Stimulated activated effector memory CD8-positive, alpha-beta T cell treated with anti-CD3 and anti-CD28 coated beads, Interleukin-12 subunit alpha, Interleukin-12 subunit beta, amount 100 ng/mL, for 72 hours (primary cell): ENCODE measurements around the gene TP63.

Experiments
- ATAC-seq: fragments of 150-1000 bp; cut with Tn5 transposase; 2 replicates; pipeline ENCODE4 v1.10.0; 2021
- DNase-seq, 2 donors: peaks; one replicate each; pipeline ENCODE4 v3.0.0; 2021 to 2022; ENCODE audit warnings: low spot score in 2 of 2
- H3K27ac Mint-ChIP-seq: one replicate; pipeline ENCODE4 v1.8.0; 2022; ENCODE audit warnings: mild to moderate bottlenecking, mixed read lengths
- H3K36me3 Mint-ChIP-seq: one replicate; pipeline ENCODE4 v1.8.0; 2022; ENCODE audit warnings: mild to moderate bottlenecking, mixed read lengths
- H3K4me1 Mint-ChIP-seq: one replicate; pipeline ENCODE4 v1.8.0; 2022; ENCODE audit warnings: mixed read lengths
- H3K4me3 Mint-ChIP-seq: one replicate; pipeline ENCODE4 v1.8.0; 2022; ENCODE audit warnings: mild to moderate bottlenecking, mixed read lengths
- H3K9me3 Mint-ChIP-seq: one replicate; pipeline ENCODE4 v1.8.0; 2022; ENCODE audit warnings: mixed read lengths

TP63 gene

GRCh38 chr3:189812806-189813465 is 181.7 kb downstream of the TP63 start:
- no peaks in the 10 kb centered on the region for H3K36me3 Mint-ChIP-seq
- no peaks in the 10 kb centered on the region for H3K4me1 Mint-ChIP-seq
- DNase-seq, result no peak
- H3K27ac Mint-ChIP-seq, result no peak overlapping the region
- H3K9me3 Mint-ChIP-seq, result no peaks in the 10 kb centered on the region
- ATAC-seq, result no peak
- H3K4me3 Mint-ChIP-seq, result no peak overlapping the region

- DNase-seq, result no peak
- no peak overlapping the region for H3K4me3 Mint-ChIP-seq
- H3K9me3 Mint-ChIP-seq, result no peaks in the 10 kb centered on the region
- H3K27ac Mint-ChIP-seq, result no peak overlapping the region
- no peak for ATAC-seq
- no peaks in the 10 kb centered on the region for H3K4me1 Mint-ChIP-seq
- no peaks in the 10 kb centered on the region for H3K36me3 Mint-ChIP-seq
These were observed 182.6 kb downstream of the TP63 start for GRCh38 chr3:189813647-189814240.

- DNase-seq, result no peak
- Mint-ChIP-seq H3K36me3 (no peaks in the 10 kb centered on the region), H3K4me1 (no peaks in the 10 kb centered on the region), H3K27ac (no peak overlapping the region), H3K4me3 (no peak overlapping the region), H3K9me3 (no peaks in the 10 kb centered on the region)
- ATAC-seq, result no peak
These were observed 189.2 kb downstream of the TP63 start for GRCh38 chr3:189820365-189820720.

- H3K27ac Mint-ChIP-seq, result no peak overlapping the region
- H3K4me1 Mint-ChIP-seq, result no peaks in the 10 kb centered on the region
- H3K9me3 Mint-ChIP-seq, result no peaks in the 10 kb centered on the region
- DNase-seq (no peak), ATAC-seq (no peak)
- H3K4me3 Mint-ChIP-seq, result no peak overlapping the region
- no peaks in the 10 kb centered on the region for H3K36me3 Mint-ChIP-seq
These were observed 190.1 kb downstream of the TP63 start for GRCh38 chr3:189821262-189821661.

GRCh38 chr3:189822726-189823125 is 191.5 kb downstream of the TP63 start:
- DNase-seq (no peak), ATAC-seq (peak; percentile 37)
- H3K4me3 Mint-ChIP-seq, result no peak overlapping the region
- no peaks in the 10 kb centered on the region for H3K36me3 Mint-ChIP-seq
- H3K9me3 Mint-ChIP-seq, result no peaks in the 10 kb centered on the region
- no peak overlapping the region for H3K27ac Mint-ChIP-seq
- H3K4me1 Mint-ChIP-seq, result no peaks in the 10 kb centered on the region

- DNase-seq, result no peak
These were observed 193.6 kb downstream of the TP63 start for GRCh38 chr3:189824629-189825312.

GRCh38 chr3:189826566-189826965 is 195.4 kb downstream of the TP63 start:
- Mint-ChIP-seq H3K4me3 (no peak overlapping the region), H3K36me3 (no peaks in the 10 kb centered on the region), H3K4me1 (no peaks in the 10 kb centered on the region), H3K9me3 (no peaks in the 10 kb centered on the region), H3K27ac (no peak overlapping the region)
- DNase-seq, result no peak
- ATAC-seq, result no peak

More at GRCh38 chr3:189824629-189825312, 193.6 kb downstream of the TP63 start:
- Mint-ChIP-seq H3K4me1 (no peaks in the 10 kb centered on the region), H3K9me3 (no peaks in the 10 kb centered on the region), H3K27ac (no peak overlapping the region), H3K4me3 (no peak overlapping the region), H3K36me3 (no peaks in the 10 kb centered on the region)
- peak; percentile 44 for ATAC-seq

- no peak overlapping the region for H3K4me3 Mint-ChIP-seq
- no peaks in the 10 kb centered on the region for H3K36me3 Mint-ChIP-seq
- ATAC-seq (no peak), DNase-seq (no peak)
- no peak overlapping the region for H3K27ac Mint-ChIP-seq
- no peaks in the 10 kb centered on the region for H3K9me3 Mint-ChIP-seq
- no peaks in the 10 kb centered on the region for H3K4me1 Mint-ChIP-seq
These were observed 195.9 kb downstream of the TP63 start for GRCh38 chr3:189827108-189827507.

- no peaks in the 10 kb centered on the region for H3K4me1 Mint-ChIP-seq
- no peaks in the 10 kb centered on the region for H3K36me3 Mint-ChIP-seq
- DNase-seq, result no peak
- H3K27ac Mint-ChIP-seq, result no peak overlapping the region
- no peak for ATAC-seq
- H3K4me3 Mint-ChIP-seq, result no peak overlapping the region
- no peaks in the 10 kb centered on the region for H3K9me3 Mint-ChIP-seq
These were observed 199.2 kb downstream of the TP63 start for GRCh38 chr3:189830401-189830800.

GRCh38 chr3:189833266-189833665 is 202.1 kb downstream of the TP63 start:
- Mint-ChIP-seq H3K36me3 (no peaks in the 10 kb centered on the region), H3K4me3 (no peak overlapping the region), H3K27ac (no peak overlapping the region), H3K4me1 (no peaks in the 10 kb centered on the region), H3K9me3 (no peaks in the 10 kb centered on the region)
- ATAC-seq, result no peak
- DNase-seq, result no peak

GRCh38 chr3:189833996-189834395 is 202.8 kb downstream of the TP63 start:
- H3K9me3 Mint-ChIP-seq, result no peaks in the 10 kb centered on the region
- ATAC-seq (no peak), DNase-seq (no peak)
- no peak overlapping the region for H3K4me3 Mint-ChIP-seq
- H3K27ac Mint-ChIP-seq, result no peak overlapping the region
- H3K4me1 Mint-ChIP-seq, result no peaks in the 10 kb centered on the region
- no peaks in the 10 kb centered on the region for H3K36me3 Mint-ChIP-seq

GRCh38 chr3:189834462-189834861 is 203.3 kb downstream of the TP63 start:
- no peak for DNase-seq
- ATAC-seq, result no peak
- no peaks in the 10 kb centered on the region for H3K9me3 Mint-ChIP-seq

GRCh38 chr3:189836795-189837194 is 205.6 kb downstream of the TP63 start:
- Mint-ChIP-seq H3K4me1 (peaks cover 8% of the 10 kb centered on the region), H3K27ac (no peak overlapping the region), H3K4me3 (no peak overlapping the region), H3K36me3 (no peaks in the 10 kb centered on the region), H3K9me3 (no peaks in the 10 kb centered on the region)
- ATAC-seq (no peak), DNase-seq (no peak)

More at GRCh38 chr3:189834462-189834861, 203.3 kb downstream of the TP63 start:
- no peak overlapping the region for H3K27ac Mint-ChIP-seq
- H3K4me1 Mint-ChIP-seq, result no peaks in the 10 kb centered on the region
- no peak overlapping the region for H3K4me3 Mint-ChIP-seq
- H3K36me3 Mint-ChIP-seq, result no peaks in the 10 kb centered on the region

- DNase-seq (no peak), ATAC-seq (no peak)
- no peak overlapping the region for H3K27ac Mint-ChIP-seq
- peaks cover 10% of the 10 kb centered on the region for H3K4me1 Mint-ChIP-seq
- no peak overlapping the region for H3K4me3 Mint-ChIP-seq
- no peaks in the 10 kb centered on the region for H3K9me3 Mint-ChIP-seq
- H3K36me3 Mint-ChIP-seq, result no peaks in the 10 kb centered on the region
These were observed 207.1 kb downstream of the TP63 start for GRCh38 chr3:189838291-189838690.

- DNase-seq (no peak), ATAC-seq (no peak)
- H3K27ac Mint-ChIP-seq, result no peak overlapping the region
- no peaks in the 10 kb centered on the region for H3K36me3 Mint-ChIP-seq
- H3K4me3 Mint-ChIP-seq, result no peak overlapping the region
- H3K9me3 Mint-ChIP-seq, result no peaks in the 10 kb centered on the region
- peaks cover 10% of the 10 kb centered on the region for H3K4me1 Mint-ChIP-seq
These were observed 208.4 kb downstream of the TP63 start for GRCh38 chr3:189839576-189839975.
